Smooth muscle cell of the umbilical artery (primary cell): Measurements from ENCODE around the gene CDH10. TPM values are rescaled to one million over a fixed set of nuclear protein-coding genes. Genes with fewer than 3 reads are reported as not detected.

ENCODE experiments used
- total RNA-seq: library from RNA; depleted of rRNA; stranded (reverse); fragments of >200 nt; gene quantifications from 2 replicates; pipeline ENCODE4 v1.2.3, GENCODE V29; 2014

Gene CDH10
- 2.4 and 2.7 TPM in 2 replicates for total RNA-seq

DNA sequence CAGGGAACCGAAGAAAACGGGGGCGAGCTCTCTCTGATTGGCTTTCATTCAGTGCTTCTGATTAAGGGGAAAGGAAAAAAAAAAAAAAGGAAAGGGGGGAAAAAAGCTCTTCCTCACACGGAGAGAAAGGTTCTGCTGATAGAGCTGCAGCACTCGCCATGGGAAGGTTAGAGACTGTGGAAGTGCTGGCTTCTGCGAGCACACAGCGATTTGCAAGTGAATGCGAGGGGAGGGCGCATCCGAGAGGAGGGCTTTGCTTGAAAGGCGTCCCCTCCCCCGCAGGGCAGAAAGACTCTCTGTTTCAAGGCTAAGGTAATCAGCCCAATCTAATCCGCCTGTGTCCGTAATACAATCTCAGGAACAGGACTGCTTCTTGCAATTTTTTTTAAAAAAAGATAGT, at the start of gene CDH10:
Gene CDH10, minus strand, starts transcription at position 218 of the 400 bp plus-strand sequence. CDS start 51,488 bp downstream, outside the sequence.

